Sigmoid colon (tissue), 4 donors: ENCODE data around the gene ALOX15B.

Experiments
- POLR2AphosphoS5 ChIP-seq, 4 donors: sonication (generic); formaldehyde crosslinking; IDR thresholded peaks; one replicate each; pipeline ENCODE4 v1.6.1; 2017; ENCODE audit warnings: antibody characterized with exemption in 4 of 4
- TF ChIP-seq, protein P1 (sequence below), 4 experiments: fragments of 450-650 bp in 3 of 4; fragments of 200-600 bp in 1 of 4; IDR thresholded peaks; one replicate each; pipeline ENCODE4 v1.5.1; 2016 to 2019; ENCODE audit warnings: antibody characterized with exemption in 4 of 4, mild to moderate bottlenecking in 3 of 4, moderate library complexity in 2 of 4

DNA sequence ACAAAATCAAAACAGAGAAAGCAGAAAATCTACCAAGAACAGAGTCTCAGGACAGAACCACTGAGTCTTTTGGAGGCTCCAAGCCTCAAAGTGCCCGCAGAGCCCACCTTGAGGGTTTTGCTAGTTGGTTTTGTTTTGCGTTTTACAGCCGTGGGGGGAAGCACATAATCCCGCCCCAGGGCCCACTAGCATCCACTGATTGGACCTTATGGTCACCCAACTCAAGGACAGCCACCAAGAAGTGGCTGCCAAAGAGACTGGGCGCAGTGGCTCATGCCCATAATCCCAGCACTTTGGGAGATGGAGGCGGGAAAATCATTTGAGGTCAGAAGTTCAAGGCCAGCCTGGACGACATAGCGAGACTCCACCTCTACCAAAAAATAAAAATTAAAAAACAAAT lies 9.9 kb downstream of the ALOX15B start:
- TF ChIP-seq, protein P1, sequence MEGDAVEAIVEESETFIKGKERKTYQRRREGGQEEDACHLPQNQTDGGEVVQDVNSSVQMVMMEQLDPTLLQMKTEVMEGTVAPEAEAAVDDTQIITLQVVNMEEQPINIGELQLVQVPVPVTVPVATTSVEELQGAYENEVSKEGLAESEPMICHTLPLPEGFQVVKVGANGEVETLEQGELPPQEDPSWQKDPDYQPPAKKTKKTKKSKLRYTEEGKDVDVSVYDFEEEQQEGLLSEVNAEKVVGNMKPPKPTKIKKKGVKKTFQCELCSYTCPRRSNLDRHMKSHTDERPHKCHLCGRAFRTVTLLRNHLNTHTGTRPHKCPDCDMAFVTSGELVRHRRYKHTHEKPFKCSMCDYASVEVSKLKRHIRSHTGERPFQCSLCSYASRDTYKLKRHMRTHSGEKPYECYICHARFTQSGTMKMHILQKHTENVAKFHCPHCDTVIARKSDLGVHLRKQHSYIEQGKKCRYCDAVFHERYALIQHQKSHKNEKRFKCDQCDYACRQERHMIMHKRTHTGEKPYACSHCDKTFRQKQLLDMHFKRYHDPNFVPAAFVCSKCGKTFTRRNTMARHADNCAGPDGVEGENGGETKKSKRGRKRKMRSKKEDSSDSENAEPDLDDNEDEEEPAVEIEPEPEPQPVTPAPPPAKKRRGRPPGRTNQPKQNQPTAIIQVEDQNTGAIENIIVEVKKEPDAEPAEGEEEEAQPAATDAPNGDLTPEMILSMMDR (IDR thresholded peaks at IDR 0.05) = no peak
- TF ChIP-seq POLR2AphosphoS5 (IDR thresholded peaks at IDR 0.05) = no peak
